ENCODE data around the gene OXGR1.

OXGR1 gene

DNA sequence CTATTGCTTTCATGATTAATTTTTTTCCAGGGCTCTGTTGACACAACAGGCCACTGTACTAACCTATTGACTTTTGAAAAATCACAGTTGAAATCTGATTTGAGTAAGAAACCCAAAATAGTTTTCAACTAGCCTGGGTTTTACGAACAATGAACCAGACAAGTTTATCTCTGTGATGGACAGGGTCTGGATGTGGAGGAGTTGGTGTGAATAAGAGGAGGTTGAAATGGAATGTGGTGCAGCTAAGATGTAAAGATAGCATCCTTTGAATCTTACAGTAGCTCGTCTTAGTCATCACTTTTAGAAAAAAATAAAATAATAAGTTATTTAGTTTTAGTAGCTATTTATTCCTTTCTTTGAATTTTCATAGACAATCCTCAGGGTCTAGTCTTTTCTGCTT lies 8.3 kb upstream of the OXGR1 start:
- Histone ChIP-seq H3K27ac (ENCODE audit: low read length) (no peak overlapping the region), H3K79me2 (ENCODE audit: low read length) (no peaks in the 10 kb centered on the region), H3K9ac (ENCODE audit: low read length) (no peak overlapping the region), H3K36me3 (replicated peaks; ENCODE audit: insufficient read depth, low read length) (no peaks in the 10 kb centered on the region), H3K9me2 (replicated peaks; ENCODE audit: insufficient read depth, low read length) (no peaks in the 10 kb centered on the region), H3K4me2 (ENCODE audit: low read depth, low read length) (no peak overlapping the region), H3F3A (ENCODE audit: insufficient read depth, low read length) (no peaks in the 10 kb centered on the region), H3K4me1 (ENCODE audit: low read length) (no peaks in the 10 kb centered on the region), H3K4me3 (ENCODE audit: low read length) (no peak overlapping the region), H3K9me3 (replicated peaks; ENCODE audit: insufficient read depth, low read length) (no peaks in the 10 kb centered on the region), H4K20me1 (ENCODE audit: insufficient read depth, low read length) (no peaks in the 10 kb centered on the region), H3K27me3 (replicated peaks; ENCODE audit: insufficient read depth, low read length) (no peaks in the 10 kb centered on the region), H2AFZ (ENCODE audit: low read length) (no peak overlapping the region)
- TF ChIP-seq EZH2phosphoT487 (IDR thresholded peaks at IDR 0.05; ENCODE audit: low read length): no peak
- TF ChIP-seq, protein P1, sequence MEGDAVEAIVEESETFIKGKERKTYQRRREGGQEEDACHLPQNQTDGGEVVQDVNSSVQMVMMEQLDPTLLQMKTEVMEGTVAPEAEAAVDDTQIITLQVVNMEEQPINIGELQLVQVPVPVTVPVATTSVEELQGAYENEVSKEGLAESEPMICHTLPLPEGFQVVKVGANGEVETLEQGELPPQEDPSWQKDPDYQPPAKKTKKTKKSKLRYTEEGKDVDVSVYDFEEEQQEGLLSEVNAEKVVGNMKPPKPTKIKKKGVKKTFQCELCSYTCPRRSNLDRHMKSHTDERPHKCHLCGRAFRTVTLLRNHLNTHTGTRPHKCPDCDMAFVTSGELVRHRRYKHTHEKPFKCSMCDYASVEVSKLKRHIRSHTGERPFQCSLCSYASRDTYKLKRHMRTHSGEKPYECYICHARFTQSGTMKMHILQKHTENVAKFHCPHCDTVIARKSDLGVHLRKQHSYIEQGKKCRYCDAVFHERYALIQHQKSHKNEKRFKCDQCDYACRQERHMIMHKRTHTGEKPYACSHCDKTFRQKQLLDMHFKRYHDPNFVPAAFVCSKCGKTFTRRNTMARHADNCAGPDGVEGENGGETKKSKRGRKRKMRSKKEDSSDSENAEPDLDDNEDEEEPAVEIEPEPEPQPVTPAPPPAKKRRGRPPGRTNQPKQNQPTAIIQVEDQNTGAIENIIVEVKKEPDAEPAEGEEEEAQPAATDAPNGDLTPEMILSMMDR (IDR thresholded peaks at IDR 0.05; ENCODE audit: low read length): no peak
- no peak for TF ChIP-seq EZH2 (optimal IDR thresholded peaks at IDR 0.05; ENCODE audit: low read depth, low read length)
- no peak for DNase-seq

DNA sequence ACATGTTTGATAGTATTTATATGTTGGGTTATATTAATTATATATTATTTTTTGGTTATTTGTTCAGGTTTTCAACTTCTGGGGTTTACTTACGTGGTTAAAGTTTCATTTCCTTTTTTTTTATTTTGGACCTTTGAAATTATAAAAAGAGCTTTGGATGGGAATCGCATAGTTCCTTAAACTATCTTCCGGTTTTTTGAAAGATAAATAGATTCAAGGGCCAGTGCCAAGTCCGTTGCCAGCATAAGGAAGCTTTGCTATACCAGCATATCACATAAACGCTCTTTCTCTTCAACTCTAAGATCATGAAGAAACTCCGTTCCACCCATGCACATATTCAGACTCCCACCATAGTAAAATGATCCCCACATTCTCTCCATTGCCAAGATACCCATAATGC lies 7.4 kb upstream of the OXGR1 start:
- DNase-seq: no peak
- H3K36me3 ChIP-seq (replicated peaks; ENCODE audit: insufficient read depth, low read length): no peaks in the 10 kb centered on the region
- no peak overlapping the region for H3K4me2 ChIP-seq (ENCODE audit: low read depth, low read length)
- no peaks in the 10 kb centered on the region for H3F3A ChIP-seq (ENCODE audit: insufficient read depth, low read length)
- no peak overlapping the region for H2AFZ ChIP-seq (ENCODE audit: low read length)
- H3K27ac ChIP-seq (ENCODE audit: low read length): no peak overlapping the region
- H3K79me2 ChIP-seq (ENCODE audit: low read length): no peaks in the 10 kb centered on the region
- TF ChIP-seq EZH2phosphoT487 (IDR thresholded peaks at IDR 0.05; ENCODE audit: low read length) (no peak), EZH2 (optimal IDR thresholded peaks at IDR 0.05; ENCODE audit: low read depth, low read length) (no peak)
- TF ChIP-seq, protein P1 (IDR thresholded peaks at IDR 0.05; ENCODE audit: low read length): no peak
- H3K4me3 ChIP-seq (ENCODE audit: low read length): no peak overlapping the region
- no peaks in the 10 kb centered on the region for H4K20me1 ChIP-seq (ENCODE audit: insufficient read depth, low read length)
- H3K9me3 ChIP-seq (replicated peaks; ENCODE audit: insufficient read depth, low read length): no peaks in the 10 kb centered on the region
- no peaks in the 10 kb centered on the region for H3K4me1 ChIP-seq (ENCODE audit: low read length)
- no peaks in the 10 kb centered on the region for H3K27me3 ChIP-seq (replicated peaks; ENCODE audit: insufficient read depth, low read length)
- no peak overlapping the region for H3K9ac ChIP-seq (ENCODE audit: low read length)
- no peaks in the 10 kb centered on the region for H3K9me2 ChIP-seq (replicated peaks; ENCODE audit: insufficient read depth, low read length)

DNA sequence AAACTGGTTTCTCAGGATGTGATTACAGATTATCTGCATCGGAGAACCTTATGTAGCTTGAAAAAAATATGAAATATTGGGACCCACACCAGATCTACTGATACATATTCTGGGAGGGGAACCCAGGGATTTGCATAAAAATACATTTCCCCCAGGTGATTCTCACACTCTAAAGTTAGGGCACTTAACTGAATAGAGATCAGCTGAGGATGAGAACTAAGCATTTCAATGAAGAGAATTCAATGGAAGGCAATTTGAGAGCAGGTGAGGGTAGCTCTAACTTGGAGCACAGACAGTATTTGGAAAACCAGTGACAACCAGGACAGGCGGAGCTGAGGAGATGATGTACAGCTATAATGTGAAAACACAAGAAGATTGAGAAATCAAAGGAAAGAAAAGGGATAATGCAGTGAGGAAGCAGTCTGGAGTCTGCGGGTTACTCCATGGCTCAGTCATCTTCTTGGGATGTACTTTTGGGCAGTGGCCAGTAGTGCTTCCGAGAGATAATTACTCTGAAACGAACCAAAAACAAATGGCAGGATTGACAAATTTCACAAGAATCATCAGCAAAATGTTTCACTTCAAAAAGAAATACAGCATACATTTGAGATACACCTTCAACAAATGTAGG lies 6.1 kb upstream of the OXGR1 start:
- no peak overlapping the region for H3K4me2 ChIP-seq (ENCODE audit: low read depth, low read length)
- DNase-seq: no peak
- TF ChIP-seq EZH2phosphoT487 (IDR thresholded peaks at IDR 0.05; ENCODE audit: low read length) (no peak), EZH2 (optimal IDR thresholded peaks at IDR 0.05; ENCODE audit: low read depth, low read length) (no peak)
- TF ChIP-seq, protein P1 (IDR thresholded peaks at IDR 0.05; ENCODE audit: low read length): no peak

More for the DNA sequence above, 6.1 kb upstream of the OXGR1 start:
- Histone ChIP-seq H3K79me2 (ENCODE audit: low read length) (no peaks in the 10 kb centered on the region), H3K9me2 (replicated peaks; ENCODE audit: insufficient read depth, low read length) (no peaks in the 10 kb centered on the region), H3K27ac (ENCODE audit: low read length) (no peak overlapping the region), H3K9ac (ENCODE audit: low read length) (no peak overlapping the region), H3K27me3 (replicated peaks; ENCODE audit: insufficient read depth, low read length) (no peaks in the 10 kb centered on the region), H3K4me1 (ENCODE audit: low read length) (no peaks in the 10 kb centered on the region), H3K9me3 (replicated peaks; ENCODE audit: insufficient read depth, low read length) (no peaks in the 10 kb centered on the region), H2AFZ (ENCODE audit: low read length) (no peak overlapping the region), H4K20me1 (ENCODE audit: insufficient read depth, low read length) (no peaks in the 10 kb centered on the region), H3K4me3 (ENCODE audit: low read length) (no peak overlapping the region), H3K36me3 (replicated peaks; ENCODE audit: insufficient read depth, low read length) (no peaks in the 10 kb centered on the region), H3F3A (ENCODE audit: insufficient read depth, low read length) (no peaks in the 10 kb centered on the region)

All from MM.1S (cell line).